Stimulated activated CD8-positive, alpha-beta memory T cell treated with anti-CD3 and anti-CD28 coated beads, Interleukin-15, amount 100 ng/mL, for 4 hours (primary cell): ENCODE measurements around the gene PPP2CA.
A peak's percentile ranks its signal among the peaks of the same experiment; 100 is the strongest.

Experiments used
- DNase-seq, 2 donors: peaks; one replicate each; pipeline ENCODE4 v3.0.0-alpha.2; 2020; ENCODE audit warnings: low read depth in 2 of 2

PPP2CA gene

DNA sequence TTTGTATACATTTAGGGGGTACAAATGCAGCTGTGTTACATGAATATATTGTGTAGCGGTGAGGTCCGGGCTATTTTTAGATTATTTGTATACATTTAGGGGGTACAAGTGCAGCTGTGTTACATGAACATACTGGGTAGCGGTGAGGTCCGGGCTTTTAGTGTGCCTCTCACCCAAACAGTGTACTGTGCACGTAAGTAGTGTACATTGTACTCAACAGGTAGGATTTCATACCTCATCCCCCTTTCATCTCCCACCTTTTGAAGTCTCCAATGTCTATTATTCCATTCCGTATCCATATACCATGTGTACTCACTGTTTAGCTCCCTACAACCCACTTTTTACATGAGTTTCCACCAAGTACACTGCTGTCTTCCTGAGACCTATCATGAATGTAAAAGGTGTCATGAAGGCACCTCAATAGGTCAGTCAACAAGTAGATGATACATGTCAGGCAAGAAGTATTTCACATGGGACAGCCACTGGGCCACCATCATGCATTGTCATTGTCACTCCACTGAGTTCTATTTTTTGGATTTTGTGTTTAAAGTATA lies 76.8 kb downstream of the PPP2CA start:
- no peak for DNase-seq

- DNase-seq, result no peak
Measured at GRCh38 chr5:134148316-134148715, 77.6 kb downstream of the PPP2CA start.

- DNase-seq, result no peak
Measured at GRCh38 chr5:134146651-134147518, 79.0 kb downstream of the PPP2CA start.

DNA sequence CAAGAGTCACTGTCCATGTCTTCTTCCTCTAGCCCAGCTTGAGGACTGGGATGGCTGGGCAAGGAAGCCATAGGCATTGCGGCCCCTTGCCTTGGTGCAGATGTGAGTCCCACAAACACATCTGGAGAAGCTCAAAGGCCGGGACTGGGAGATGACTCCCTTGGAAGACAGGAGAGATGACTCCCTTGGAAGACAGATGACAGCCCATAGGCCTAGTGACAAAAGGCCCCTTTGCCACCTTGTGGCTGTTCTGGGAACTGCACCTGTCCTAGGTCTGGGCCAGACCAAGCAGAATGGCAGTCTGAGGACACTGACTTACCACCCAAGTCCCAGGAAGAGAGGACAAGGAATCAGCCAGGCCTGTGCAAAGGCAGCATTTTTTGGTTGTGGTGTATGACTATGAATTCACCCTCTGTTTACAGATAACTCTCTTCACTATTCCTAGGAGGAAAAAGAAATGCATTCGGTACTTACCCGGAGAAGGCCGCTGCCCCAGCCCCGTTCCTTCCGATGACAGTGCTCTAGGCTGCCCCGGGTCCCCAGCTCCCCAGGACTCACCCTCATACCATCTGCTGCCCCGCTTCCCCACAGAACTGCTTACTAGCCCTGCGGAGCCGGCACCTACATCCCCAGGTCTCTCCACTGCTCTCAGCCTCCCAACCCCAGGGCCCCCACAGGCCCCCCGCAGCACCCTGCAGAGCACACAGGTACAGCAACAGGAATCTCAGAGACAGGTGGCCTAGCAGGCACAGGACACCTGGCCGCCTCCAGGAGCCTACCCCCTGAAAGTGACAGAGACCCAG lies 79.9 kb downstream of the PPP2CA start:
- peak; percentile 50 to 65 for DNase-seq

DNA sequence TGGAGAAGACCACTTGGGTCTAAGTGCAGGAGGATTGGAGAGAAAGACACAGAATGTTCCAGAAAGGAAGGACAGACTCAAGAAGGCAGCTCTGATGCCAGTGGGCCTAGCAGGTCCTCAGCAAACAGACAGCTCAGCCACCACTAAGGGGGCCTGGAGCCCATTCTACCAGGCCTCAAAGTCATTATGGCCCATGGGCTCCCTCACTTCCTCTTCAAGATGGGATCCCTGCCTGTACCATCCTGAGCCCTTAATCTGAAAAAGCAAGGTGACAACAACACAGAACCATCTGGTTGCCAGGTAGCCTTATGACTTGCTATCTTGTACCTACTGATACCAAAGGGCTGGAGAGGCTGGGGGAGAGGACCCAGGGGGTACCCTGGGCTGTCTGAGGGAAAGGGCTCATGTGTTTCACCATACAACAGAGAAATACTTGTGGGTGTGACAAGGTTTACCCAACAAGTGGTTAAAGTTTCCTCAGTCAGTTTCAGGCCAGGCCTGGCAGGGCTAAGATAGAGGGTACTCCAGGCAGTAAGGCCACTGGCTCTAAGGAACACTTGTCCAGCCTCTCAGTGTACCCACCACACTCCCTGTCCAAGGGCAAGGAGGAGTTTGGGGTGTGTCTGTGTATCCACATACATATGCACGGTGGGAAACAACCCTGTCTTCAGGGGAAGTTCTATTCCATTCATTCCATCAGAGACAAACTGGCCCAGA lies 80.7 kb downstream of the PPP2CA start:
- DNase-seq, result no peak
